T follicular helper cell (primary cell): ENCODE measurements around the gene DNAJC11.
A peak's percentile ranks its signal among the peaks of the same experiment; 100 is the strongest.
"Not testable (repeated sequence)": the region's sequence is repeated elsewhere in the genome, so short reads cannot be mapped to it uniquely, and the experiment has no call there.

ENCODE experiments used
- DNase-seq: peaks from one replicate; pipeline ENCODE4 v3.0.0-alpha.2; 2020; ENCODE audit warnings: low read depth

Gene DNAJC11

DNA sequence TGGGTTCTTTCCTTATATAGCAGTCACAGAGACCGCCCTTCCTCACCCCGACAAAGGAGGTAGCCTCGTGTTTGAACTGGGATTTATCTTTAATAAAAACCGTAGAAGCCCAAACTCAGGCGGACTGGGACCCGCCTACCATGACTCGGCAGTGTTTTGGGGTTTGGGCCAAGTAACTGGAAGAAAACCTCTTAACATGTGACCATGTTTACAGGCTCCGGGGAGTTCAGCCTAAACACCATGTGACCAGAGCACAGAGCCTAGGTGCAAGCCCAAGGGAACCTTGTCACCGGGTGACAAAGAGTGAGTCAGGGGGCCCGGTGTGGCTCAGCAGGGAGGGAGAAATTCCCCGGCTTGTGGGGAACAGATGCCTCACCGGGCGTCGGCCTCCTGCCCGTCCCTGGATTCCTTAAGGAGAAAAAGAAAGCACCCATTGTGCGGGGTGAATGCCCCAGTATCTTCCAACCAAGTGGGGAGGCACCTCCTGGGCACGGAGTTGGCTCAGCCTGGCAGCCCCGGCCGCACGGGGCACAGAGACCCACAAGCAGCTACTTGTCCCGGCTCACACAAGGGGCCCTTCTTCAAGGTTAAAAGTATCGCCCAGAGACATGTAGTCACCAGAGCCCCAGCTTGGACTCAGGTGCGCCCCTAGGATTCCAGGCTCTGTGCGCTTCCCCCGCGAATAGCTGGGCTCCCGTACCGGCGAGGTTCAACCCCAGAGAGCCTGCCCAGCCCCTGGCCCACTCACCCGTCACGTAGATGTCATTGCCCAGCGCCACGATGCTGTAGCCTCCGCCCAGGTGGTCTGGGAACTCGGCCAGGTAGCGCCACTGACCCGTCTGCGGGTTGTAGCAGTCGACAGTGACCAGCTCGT, 100.3 kb downstream of the DNAJC11 start:
- DNase-seq = peak; percentile 65

DNA sequence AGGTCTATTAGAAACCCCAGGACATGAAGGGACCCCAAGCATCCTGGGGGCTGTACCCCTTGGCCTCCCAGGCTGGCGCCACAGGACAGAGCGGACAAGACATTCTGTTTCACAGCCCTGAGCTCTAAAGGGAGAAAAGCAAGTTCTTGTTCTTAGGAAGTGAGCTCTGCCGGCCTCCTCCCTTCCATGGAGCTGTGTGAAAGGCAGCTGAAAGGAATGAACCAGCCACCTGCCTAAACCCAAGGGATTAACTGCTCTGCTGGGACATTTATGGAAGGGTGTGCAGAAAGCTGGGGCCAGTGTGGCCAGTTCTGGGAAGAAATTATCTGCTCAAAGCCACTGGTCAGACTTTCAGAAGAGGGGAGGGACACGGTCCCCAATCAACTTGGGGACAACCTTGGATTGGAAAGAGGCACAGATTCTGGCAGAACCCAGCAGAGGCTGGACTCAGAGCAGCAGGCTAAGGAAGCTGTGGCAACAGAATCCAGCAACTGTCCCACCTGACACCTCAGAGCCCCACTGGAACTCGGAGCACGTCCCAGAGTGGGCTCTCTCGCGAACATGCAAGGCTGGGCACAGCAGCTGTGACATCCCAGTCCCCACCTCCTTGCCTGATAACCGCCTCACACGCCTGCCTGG, 101.1 kb downstream of the DNAJC11 start:
- DNase-seq = no peak

DNA sequence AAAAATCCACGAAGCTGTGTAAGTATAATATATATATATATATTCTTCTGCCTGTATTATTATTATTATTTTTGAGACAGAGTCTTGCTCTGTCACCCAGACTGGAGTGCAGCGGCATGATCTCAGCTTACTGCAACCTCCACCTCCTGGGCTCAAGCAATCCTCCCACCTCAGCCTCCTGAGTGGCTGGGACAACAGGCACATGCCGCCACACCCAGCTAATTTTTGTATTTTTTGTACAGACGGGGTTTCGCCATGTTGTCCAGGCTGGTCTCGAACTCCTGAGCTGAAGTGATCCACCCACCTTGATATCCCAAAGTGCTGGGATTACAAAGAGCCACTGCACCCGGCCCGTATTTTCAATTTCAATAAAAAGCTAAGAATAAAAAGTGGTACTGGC, 101.6 kb downstream of the DNAJC11 start:
- not testable (repeated sequence) for DNase-seq

DNA sequence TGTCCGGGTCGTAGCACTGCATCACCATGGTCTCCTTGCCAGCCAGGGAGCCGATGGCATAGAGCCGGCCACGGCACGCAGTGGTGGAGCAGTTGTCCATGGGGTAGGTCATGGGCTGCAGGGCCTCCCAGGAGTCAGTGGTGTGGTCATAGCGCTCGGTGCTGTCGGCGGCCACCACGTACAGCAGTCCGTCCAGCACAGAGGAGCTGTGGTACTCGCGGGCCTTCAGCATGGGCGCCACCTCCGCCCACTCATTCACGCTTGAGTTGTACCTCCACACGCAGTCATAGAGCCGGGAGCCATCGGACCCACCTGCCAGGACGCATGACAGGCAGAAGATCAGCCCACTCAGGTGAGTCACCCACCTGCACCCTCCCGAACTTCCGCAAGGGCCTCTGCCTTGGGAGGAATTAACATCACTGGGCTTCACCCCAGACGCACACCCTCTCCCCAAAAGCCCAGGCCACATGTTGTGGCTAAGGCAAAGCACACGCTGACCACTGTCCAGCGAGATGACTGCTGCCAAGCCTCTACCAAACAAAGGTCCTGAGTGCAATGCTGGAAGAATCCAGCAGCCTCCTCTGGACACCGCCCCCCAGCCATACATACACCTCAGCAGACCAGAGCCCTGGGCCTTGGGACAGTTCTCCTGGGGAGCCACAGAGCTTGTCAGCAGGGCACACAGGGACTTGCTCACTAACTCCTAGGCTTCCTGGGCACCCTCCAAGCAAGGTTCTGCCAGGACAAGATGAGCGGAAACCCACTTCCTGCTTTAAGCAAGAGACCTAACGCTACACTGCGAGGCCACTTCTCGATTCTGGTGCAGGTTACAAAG, 102.3 kb downstream of the DNAJC11 start:
- peak; percentile 24 for DNase-seq

DNA sequence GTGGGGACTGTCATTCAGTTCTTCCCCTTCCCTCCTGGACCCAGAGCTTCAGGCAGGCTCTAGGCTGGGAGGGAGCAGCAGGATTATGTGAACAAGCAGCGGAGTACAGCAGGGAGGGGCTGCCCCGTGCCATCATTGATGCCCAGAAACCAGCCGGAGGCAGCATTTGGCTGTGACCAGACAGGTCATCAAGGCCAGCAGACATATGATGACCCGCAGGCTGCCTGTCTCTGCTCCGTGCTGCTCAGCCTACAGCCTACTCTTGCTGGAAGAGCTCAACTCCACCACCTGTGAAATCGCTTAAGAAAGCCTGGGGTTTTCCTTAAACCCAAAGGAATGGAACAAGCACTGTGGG, 103.9 kb downstream of the DNAJC11 start:
- no peak for DNase-seq

DNA sequence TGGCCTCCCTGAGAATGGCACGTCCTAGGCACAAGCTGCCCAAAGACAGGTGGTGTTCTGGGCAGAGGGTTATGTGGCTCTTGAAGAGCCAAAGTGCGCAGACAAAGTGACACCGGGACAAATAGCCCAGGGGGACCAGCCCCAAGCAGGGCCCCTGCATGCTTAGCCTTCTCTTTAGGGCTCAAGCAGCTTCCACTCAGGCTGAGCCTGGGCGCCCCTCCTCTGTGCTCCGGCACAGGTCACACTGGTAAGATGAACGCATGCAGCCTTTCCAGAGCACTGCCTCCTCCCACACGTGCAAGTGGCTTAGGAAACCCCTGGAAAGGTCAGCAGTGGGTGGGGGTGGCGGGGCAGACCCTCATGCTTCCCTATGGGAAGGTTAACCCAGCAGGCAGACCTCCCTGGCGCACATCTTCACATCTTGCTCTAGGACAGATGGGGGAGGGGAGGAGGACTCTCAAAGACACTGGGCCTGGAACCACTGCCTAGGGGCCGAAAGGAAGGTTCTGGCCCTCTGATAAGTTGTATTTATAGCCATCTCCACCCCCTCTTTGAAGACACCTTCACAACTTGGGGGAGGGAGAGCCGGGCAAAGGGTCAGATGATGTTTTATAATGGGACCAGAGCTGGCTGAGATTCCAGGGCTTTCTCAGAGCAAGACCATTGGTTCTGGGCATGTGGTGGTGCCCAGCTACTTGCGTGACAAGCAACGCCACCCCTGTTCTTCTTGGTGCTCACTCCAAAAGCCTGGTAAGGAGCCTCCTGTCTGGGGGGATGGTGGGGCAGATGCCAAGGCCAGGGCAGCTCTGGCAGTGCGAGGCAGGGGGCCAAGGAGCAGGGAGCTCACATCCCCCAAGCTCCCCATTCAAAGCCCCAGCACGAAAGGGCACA, 104.5 kb downstream of the DNAJC11 start:
- DNase-seq = no peak

DNA sequence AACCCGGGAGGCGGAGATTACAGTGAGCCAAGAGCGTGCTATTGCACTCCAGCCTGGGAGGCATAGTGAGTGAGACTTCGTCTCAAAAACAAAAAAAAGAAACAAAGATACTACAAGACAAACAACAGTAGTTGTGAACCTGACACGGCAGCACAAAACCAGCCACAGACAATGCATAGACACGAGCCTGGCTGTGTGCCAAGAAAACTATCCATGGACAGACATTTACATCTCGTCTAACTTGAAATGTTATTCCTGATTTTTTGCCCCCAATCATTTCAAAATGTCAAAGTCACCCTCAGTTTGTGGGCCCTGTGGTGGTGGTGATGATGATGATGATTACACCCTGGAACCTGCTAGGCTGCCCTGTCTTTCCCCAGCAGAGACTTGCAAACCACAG, 105.3 kb downstream of the DNAJC11 start:
- DNase-seq = no peak

DNA sequence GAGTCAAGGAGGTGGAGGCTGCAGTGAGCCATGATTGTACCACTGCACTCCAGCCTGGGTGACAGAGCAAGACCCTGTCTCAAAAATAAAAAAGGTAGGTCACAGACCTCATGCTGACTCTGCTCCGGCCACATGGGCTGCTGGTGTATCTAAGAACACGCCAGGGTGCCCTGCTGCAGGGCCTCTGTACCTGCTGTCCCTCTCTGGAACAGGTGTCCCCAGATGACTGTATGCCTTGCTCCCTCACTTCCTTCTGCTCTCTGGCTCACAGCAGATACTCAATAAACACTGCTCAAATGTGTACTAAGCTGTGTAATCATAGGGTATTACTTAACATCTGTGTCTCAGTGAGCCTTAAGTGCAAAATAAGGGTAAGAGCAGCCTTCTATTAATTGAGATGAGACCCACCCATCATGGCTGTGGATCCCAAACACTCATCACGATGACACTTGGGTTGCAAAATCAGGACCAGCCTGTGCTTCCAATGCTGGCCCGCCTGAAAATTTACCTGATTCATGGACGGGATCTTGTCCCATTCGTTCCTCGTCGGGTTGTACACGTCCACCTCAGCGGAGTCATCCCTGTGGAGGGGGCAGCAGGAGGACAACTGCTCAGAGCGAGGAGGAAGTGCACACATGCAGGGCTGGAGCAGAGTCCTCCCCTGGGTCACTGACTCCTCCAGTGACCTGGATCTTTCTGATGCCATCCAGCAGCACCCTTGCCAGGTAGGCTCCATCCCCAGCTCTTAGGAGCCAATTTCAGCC, 106.5 kb downstream of the DNAJC11 start:
- no peak for DNase-seq

DNA sequence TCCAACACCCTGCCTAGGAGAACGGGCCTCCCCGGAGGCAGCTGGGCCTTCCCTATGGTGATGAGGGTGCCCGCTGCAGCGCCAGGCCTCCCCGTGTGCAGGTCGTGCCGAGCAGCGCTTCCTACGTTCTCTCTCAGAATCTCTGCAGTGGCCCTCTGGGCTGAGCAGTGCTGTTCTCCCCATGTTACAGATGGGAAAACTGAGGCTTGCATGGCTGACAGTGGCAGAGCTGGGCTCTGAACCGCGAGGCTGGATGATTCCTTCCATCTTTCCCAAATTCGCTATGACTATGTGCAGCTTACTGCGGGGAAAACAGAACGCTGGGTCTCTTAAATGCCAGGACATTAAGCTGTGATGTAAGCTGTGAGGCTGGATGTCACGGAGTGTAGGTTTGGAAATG, 107.8 kb downstream of the DNAJC11 start:
- DNase-seq = no peak

DNA sequence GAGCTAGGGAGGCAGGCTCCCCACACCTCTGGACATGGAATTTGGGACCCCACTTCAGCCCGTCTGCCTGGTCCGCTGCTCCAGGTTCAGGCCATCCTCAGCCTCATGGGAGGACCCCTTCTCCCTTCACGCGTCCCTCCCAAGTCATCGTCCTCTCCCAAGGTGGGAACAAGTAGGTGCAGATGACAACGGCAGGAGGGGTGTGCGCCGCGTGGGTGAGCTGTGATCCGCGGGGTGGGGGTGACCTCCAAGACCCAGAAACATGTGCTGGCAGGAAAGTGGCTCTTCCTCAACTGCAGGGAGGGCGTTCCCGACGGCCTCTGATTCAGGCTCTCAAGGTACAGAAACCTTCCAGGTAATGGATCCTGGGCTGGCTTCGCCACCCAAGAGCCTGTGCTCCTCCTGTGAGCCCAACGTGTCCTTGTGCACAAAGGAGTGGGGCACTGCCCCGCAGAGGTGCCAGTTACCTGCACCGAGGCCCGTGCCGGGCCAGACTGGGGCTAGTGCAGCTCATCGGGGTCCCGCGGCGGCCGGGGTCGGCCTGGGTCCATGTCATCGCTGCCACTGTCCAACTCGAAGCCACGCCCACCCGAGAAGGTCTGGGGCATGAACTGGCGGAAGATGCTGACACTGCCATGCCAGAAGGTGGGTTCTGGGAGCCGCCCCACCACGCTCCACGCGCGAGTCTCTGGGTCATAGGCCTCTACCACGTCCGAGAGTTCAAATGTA, 108.6 kb downstream of the DNAJC11 start:
- DNase-seq = no peak

DNA sequence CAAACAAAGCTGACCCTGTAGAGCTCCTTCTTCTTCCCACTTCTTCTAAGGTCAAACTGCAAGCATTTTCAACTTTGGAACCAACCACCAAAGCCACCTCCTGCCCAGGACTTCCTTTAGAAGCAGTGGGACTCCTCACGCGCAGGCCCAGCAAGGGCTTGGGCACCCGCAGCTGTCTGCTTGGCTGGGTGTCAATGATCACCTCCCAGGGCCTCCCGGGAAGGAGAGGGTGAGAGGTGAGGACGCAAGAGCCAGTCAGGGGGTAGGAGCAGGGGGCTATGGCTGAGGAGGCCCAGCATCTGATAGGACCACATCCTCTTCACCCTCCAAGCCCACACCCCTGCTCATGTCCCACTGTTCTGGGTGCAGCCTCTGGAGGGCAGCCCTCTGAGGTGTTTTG, 109.2 kb downstream of the DNAJC11 start:
- no peak for DNase-seq

DNA sequence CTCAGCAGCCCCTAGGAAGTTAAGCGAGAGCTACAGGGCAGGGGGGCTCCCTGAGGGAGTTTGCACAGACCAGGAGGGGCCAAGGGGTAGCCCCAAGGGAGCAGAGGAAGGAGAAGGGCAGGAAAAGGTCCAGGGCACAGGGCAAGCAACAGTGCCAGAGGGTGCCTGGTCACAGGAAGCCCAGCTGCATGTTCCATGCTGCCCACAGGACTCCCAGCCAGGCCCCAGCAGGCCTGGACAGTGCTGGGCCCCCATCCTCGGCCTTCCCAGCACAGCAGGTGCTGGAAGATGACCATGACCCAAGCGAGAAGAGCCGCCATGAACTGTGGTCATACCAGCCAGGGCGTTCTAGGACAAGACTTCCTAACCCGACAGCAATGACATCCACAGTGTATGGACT, 110.0 kb downstream of the DNAJC11 start:
- no peak for DNase-seq

DNA sequence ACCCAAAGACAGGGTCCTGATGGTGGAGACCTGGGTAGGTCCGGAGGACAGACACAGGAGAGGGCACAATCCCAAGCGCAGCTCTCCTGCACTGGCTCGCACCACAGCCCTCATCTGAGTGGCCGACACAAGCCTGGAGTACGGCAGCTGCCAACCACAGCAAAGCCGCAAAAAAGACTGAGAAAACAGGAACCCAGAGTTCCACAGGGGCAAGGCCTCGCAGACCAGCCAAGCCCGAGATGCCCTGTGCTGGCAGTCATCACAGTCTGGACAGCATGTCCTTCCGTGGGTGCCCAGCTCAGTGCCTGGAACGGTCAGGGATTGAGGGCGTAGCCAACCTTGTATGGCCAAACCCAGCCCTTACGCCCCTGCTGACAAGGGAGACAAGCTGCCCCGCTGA, 110.4 kb downstream of the DNAJC11 start:
- no peak for DNase-seq

DNA sequence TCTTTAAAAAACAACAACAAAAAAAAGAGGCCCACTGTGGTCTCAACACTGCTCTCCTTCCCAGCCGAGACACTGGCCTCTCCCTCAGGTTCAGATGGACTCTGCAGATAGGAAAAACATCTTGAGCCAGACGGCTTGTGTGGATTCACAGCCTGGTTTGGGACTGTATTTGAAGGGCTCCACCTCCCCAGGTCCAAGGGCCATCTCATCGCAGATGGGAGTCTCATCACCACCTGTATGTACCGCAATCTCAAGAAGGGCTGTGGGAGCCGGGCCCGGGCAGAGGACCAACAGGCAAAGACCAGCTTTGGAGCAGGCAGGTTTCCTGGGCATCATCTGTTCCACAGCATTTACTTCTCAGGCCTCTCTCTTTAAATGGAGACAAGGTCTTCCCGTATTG, 111.6 kb downstream of the DNAJC11 start:
- DNase-seq = no peak

DNA sequence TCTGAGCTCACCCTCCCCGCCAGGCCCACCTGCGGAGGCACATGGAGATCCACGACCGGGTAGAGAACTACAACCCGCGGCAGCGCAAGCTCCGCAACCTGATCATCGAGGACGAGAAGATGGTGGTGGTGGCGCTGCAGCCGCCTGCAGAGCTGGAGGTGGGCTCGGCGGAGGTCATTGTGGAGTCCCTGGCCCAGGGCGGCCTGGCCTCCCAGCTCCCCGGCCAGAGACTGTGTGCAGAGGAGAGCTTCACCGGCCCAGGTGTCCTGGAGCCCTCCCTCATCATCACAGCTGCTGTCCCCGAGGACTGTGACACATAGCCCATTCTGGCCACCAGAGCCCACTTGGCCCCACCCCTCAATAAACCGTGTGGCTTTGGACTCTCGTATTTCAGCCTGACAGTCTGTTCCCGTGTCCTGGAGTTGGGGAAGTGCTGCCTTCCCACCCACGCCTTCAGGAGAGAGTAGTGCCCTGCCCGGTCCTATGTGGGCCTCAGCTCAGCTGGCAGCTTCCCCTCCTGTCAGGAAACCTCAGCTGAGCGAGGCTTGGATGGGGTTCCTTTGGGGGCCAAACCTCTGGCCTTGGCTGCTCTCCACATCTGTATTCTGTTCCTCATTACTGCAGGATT, 112.6 kb downstream of the DNAJC11 start:
- no peak for DNase-seq

DNA sequence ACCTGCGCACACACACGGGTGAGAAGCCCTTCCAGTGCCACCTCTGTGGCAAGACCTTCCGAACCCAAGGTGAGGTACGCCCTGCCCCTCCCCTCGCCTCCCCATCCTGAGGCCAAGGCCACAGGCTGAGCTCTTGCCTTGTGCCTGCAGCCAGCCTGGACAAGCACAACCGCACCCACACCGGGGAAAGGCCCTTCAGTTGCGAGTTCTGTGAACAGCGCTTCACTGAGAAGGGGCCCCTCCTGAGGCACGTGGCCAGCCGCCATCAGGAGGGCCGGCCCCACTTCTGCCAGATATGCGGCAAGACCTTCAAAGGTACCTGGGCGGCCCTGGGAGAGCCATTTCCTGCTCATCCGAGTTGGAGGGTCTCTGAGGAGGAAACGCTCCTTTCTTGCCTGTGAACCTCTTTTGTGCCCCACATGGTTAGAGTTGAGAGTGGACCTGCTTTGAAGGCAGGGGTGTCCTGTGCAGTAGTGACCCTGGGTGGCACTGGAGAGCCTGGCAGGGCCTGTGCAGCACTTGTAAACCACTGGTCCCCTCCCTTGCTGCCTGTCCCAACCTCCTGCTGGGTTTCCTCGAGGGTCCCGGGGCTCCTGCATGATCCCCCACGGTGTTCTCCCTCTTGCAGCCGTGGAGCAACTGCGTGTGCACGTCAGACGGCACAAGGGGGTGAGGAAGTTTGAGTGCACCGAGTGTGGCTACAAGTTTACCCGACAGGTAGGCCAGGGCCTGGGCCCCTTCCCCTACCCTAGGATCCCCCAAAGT, 113.3 kb downstream of the DNAJC11 start:
- no peak for DNase-seq

DNA sequence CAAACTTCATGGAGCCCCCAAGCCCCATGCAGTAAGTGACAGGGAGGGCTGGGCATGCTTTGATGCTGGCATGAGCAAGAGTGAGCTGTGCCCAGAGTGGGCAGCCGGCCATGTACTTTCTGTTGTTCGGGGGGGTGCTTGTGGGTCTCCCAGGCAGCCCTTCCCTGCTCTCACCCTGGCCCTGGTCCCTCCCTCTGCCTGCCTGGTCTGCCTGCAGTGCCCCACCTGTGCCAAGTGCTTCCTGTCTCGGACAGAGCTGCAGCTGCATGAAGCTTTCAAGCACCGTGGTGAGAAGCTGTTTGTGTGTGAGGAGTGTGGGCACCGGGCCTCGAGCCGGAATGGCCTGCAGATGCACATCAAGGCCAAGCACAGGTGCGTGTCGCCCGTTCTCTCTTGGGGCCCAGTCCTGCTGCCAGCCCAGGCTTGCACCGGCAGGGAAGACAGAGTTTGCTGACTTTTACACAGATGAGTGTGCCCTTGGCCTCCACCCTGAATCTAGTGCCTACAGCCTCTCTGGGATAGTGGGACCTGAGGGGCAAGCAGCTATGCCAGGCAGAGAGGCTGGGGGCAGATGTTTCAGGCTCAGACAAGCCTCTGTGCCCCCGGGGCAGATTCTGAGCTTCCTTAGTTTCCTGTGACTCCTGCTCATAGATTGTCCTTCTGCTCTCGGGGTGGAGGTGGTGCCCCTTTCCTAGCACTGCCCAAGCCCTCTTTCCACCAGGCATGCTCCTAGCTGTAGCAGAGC, 114.2 kb downstream of the DNAJC11 start:
- no peak for DNase-seq

DNA sequence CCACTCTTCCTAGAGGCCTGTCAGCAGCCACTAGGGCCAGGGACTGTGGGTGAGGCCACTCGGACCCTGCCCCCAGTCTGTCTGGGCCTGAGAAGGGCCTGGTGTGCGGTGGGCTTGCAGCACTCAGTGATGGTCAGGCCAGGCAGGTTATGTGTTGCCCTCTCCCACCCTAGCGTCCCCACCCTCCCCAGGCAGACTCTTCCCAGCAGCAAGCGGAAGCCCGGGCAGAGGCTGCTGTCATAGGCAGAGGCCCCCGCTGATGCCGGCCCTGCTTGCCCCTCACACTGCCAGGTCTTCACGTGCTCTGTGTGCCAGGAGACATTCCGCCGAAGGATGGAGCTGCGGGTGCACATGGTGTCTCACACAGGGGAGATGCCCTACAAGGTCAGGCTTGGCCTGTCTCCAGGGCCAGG, 115.2 kb downstream of the DNAJC11 start:
- no peak for DNase-seq
